ENCODE results near the gene UBN2. TPM values are rescaled to one million over a fixed set of nuclear protein-coding genes. Genes with fewer than 3 reads are reported as not detected.
A peak's percentile ranks its signal among the peaks of the same experiment; 100 is the strongest.
"Not testable (repeated sequence)": the region's sequence is repeated elsewhere in the genome, so short reads cannot be mapped to it uniquely, and the experiment has no call there.

UBN2 gene
- total RNA-seq, 1 donor from 2014 or later: 31.7 TPM

GRCh38 chr7:139328375-139328774 is 97.3 kb downstream of the UBN2 start:
- Mint-ChIP-seq H3K9me3 (no peaks in the 10 kb centered on the region), H3K36me3 (no peaks in the 10 kb centered on the region), H3K4me3 (no peak overlapping the region)

DNA sequence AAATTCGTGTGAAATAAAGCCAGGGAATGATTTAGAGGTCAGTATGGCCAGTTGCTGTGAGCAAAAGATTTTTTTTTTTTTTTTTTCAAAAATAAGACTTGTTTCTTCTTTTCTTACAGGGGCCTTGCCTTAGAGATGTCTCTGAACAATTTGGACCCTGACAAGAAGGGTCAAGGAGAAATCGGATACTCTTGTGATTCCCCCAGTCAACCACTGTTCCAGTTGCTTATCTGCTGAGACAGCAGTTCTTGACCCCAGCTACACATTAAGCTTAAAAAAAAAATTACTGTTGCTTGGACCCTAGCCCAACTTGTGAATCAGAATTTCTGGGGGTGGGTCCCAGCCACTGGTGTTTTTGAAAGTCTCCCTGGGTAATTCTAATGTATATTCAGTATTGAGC is 98.1 kb downstream of the UBN2 start:
- H3K4me1 Mint-ChIP-seq (ENCODE audit: unreplicated experiment): peaks cover 9% of the 10 kb centered on the region
- no peaks in the 10 kb centered on the region for H3K9me3 Mint-ChIP-seq
- peak overlapping the region; percentile 85 for H3K27ac Mint-ChIP-seq
- no peaks in the 10 kb centered on the region for H3K27me3 Mint-ChIP-seq
- DNase-seq (ENCODE audit: extremely low spot score, unreplicated experiment): no peak
- no peak for TF ChIP-seq CTCF (conservative IDR thresholded peaks at IDR 0.05)
- peak overlapping the region; percentile 46 for H3K4me3 Mint-ChIP-seq
- no peaks in the 10 kb centered on the region for H3K36me3 Mint-ChIP-seq

More at GRCh38 chr7:139328375-139328774, 97.3 kb downstream of the UBN2 start:
- TF ChIP-seq CTCF (conservative IDR thresholded peaks at IDR 0.05): no peak
- DNase-seq (ENCODE audit: extremely low spot score, unreplicated experiment): no peak
- H3K4me1 Mint-ChIP-seq (ENCODE audit: unreplicated experiment): peaks cover 9% of the 10 kb centered on the region
- no peak overlapping the region for H3K27ac Mint-ChIP-seq
- no peaks in the 10 kb centered on the region for H3K27me3 Mint-ChIP-seq

GRCh38 chr7:139330333-139331030 is 99.4 kb downstream of the UBN2 start:
- Mint-ChIP-seq H3K9me3 (no peaks in the 10 kb centered on the region), H3K4me3 (no peak overlapping the region), H3K27ac (no peak overlapping the region), H3K4me1 (ENCODE audit: unreplicated experiment) (peaks cover 9% of the 10 kb centered on the region), H3K36me3 (no peaks in the 10 kb centered on the region), H3K27me3 (no peaks in the 10 kb centered on the region)
- no peak for DNase-seq (ENCODE audit: extremely low spot score, unreplicated experiment)
- TF ChIP-seq CTCF (conservative IDR thresholded peaks at IDR 0.05): no peak

GRCh38 chr7:139332697-139333359 is 101.8 kb downstream of the UBN2 start:
- Mint-ChIP-seq H3K9me3 (no peaks in the 10 kb centered on the region), H3K27me3 (no peaks in the 10 kb centered on the region), H3K4me1 (ENCODE audit: unreplicated experiment) (peaks cover 9% of the 10 kb centered on the region), H3K27ac (no peak overlapping the region), H3K36me3 (no peaks in the 10 kb centered on the region), H3K4me3 (no peak overlapping the region)
- no peak for DNase-seq (ENCODE audit: extremely low spot score, unreplicated experiment)
- no peak for TF ChIP-seq CTCF (conservative IDR thresholded peaks at IDR 0.05)

GRCh38 chr7:139333443-139333842 is 102.4 kb downstream of the UBN2 start:
- not testable (repeated sequence) for H3K4me1 Mint-ChIP-seq (ENCODE audit: unreplicated experiment); DNase-seq (ENCODE audit: extremely low spot score, unreplicated experiment); H3K4me3 Mint-ChIP-seq; H3K9me3 Mint-ChIP-seq; H3K36me3 Mint-ChIP-seq; H3K27me3 Mint-ChIP-seq; H3K27ac Mint-ChIP-seq

DNA sequence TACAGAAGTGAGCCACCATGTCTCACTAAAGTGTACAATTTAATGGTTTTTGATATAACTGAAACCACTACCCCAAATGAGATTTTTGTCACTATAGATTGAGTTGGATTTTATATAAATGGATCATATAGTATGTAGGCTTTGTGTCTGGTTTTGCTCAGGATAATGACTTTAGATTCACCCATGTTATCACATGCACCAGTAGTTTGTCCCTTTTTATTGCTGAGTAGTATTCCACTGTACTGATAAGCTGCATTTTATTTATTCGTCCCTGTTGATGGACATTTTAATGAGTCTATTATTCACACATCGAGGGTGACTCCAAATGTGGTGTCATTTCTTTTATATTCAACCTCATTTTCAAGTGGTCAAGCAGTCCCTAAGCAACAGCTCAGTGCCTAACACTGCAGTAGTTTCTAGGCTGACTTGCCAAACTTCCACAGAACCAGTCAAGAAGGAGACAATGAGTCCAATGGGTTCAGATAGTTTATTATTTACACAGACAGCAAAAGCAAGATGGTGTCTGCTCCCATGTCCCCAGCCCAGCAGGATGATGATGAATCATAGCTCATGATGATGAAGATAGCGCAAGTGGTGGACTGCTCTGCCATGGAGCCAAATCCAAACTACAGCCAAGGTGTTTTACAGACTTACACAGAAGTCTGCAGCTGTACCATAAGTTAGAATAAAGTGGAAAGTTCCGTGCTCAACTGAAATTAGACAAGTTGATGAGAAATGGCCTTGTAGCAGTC is 103.5 kb downstream of the UBN2 start:
- H3K9me3 Mint-ChIP-seq: no peaks in the 10 kb centered on the region
- no peak for TF ChIP-seq CTCF (conservative IDR thresholded peaks at IDR 0.05)
- H3K4me3 Mint-ChIP-seq: no peak overlapping the region
- H3K27ac Mint-ChIP-seq: no peak overlapping the region
- H3K36me3 Mint-ChIP-seq: no peaks in the 10 kb centered on the region
- H3K27me3 Mint-ChIP-seq: no peaks in the 10 kb centered on the region
- DNase-seq (ENCODE audit: extremely low spot score, unreplicated experiment): no peak
- H3K4me1 Mint-ChIP-seq (ENCODE audit: unreplicated experiment): peaks cover 5% of the 10 kb centered on the region

All from type B pancreatic cell (in vitro differentiated cells).